NCI-H345 treated with DMSO at 0.1 percent for 48 hours (cell line): Measurements from ENCODE around the gene CPTP.

Experiments
- DNase-seq: peaks from one replicate; lab custom pipeline; 2025; ENCODE audit not compliant: unreplicated experiment; lab: John Stamatoyannopoulos, UW

CPTP gene

GRCh38 chr1:1291548-1292441 is 32.8 kb upstream of the CPTP start:
- peak; percentile 64 for DNase-seq

- no peak for DNase-seq
Observed at GRCh38 chr1:1292442-1292779, 32.2 kb upstream of the CPTP start.

- DNase-seq = no peak
Observed at GRCh38 chr1:1292851-1293250, 31.8 kb upstream of the CPTP start.

GRCh38 chr1:1293263-1294249 is 31.0 kb upstream of the CPTP start:
- no peak for DNase-seq

GRCh38 chr1:1294250-1294890 is 30.2 kb upstream of the CPTP start:
- no peak for DNase-seq

- DNase-seq = no peak
Observed at GRCh38 chr1:1295154-1295923, 29.3 kb upstream of the CPTP start.

GRCh38 chr1:1296070-1297061 is 28.2 kb upstream of the CPTP start:
- DNase-seq = no peak

GRCh38 chr1:1297802-1298424 is 26.7 kb upstream of the CPTP start:
- no peak for DNase-seq

- no peak for DNase-seq
Observed at GRCh38 chr1:1298861-1299685, 25.5 kb upstream of the CPTP start.

GRCh38 chr1:1299686-1300351 is 24.8 kb upstream of the CPTP start:
- DNase-seq = no peak

- DNase-seq = no peak
Observed at GRCh38 chr1:1300352-1300739, 24.3 kb upstream of the CPTP start.

GRCh38 chr1:1302006-1302430 is 22.6 kb upstream of the CPTP start:
- no peak for DNase-seq

GRCh38 chr1:1302951-1303509 is 21.6 kb upstream of the CPTP start:
- no peak for DNase-seq

GRCh38 chr1:1303736-1304135 is 20.9 kb upstream of the CPTP start:
- DNase-seq = no peak

- peak; percentile 76 for DNase-seq
Observed at GRCh38 chr1:1304331-1305299, 20.0 kb upstream of the CPTP start.
